GM18511 (cell line): ENCODE measurements around the gene KIAA0930.

Experiments used
- ATAC-seq: cut with Tn5 transposase; IDR thresholded peaks from one replicate; pipeline ENCODE4 v1.9.1; 2021; ENCODE audit warnings: mild to moderate bottlenecking, moderate library complexity; ENCODE audit not compliant: unreplicated experiment

The KIAA0930 gene

DNA sequence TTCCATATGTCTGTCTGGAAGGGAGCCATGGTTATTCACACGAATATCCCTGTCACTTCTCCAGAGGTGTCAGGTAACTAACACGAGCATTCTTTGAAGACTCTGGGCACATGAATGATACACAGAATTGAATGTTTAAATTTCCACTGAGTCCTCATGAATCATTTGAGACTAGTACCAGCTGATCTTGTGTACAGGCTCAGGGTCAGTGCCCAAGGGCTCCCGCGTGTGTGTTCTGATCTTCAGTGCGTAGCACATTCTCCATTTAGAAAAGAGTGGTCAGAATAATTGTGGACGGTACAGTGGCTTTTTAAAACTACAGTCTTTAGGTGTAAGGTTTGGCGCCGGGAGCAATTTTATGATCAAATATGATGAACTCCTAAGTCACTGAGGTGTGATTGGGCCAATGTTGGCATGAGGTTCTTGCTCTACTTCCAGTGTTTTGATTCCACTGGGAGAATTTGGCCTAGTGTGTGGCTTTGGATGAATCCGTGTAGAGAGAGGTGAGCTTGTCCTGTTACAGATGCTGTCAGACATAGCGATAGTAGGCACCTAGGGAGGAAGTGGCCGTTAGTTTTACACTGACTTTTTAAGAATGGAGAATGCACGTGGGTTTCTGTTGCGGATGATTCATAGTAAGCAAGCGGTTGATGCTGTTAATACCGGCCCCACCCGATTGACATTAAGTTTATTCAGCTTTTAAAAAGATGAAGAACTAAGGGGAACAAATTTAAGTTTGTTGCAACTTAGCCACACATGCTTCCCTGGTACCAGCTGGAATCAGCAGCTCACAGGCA is 54.8 kb downstream of the KIAA0930 start:
- no peak for ATAC-seq

GRCh38 chr22:45183974-45184373 is 56.7 kb downstream of the KIAA0930 start:
- no peak for ATAC-seq

GRCh38 chr22:45181766-45182165 is 58.9 kb downstream of the KIAA0930 start:
- ATAC-seq: no peak

GRCh38 chr22:45181240-45181639 is 59.5 kb downstream of the KIAA0930 start:
- ATAC-seq: no peak

GRCh38 chr22:45180146-45180679 is 60.5 kb downstream of the KIAA0930 start:
- no peak for ATAC-seq

- ATAC-seq: no peak
These were observed 61.2 kb downstream of the KIAA0930 start for GRCh38 chr22:45179276-45180049.

GRCh38 chr22:45172881-45173585 is 67.7 kb downstream of the KIAA0930 start:
- ATAC-seq: no peak

DNA sequence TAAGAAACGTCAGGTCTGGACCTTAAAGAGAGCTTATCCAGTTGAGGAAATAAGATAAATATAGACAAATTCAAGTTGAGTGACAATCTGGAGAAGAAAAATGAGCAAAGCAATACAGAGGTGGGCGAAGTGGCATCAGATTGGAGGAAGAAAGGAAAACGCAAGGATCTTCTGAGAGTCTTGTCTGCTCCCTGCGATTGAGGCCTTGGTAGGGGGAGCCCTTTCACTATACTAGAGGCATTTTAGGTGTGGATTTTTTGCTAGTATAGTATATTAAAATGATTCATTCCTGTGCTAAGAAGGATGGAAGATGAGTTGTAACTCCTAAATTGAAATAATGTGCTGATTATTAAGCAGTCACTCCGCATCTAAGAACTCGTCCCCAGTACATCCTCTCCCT is 68.9 kb downstream of the KIAA0930 start:
- no peak for ATAC-seq

DNA sequence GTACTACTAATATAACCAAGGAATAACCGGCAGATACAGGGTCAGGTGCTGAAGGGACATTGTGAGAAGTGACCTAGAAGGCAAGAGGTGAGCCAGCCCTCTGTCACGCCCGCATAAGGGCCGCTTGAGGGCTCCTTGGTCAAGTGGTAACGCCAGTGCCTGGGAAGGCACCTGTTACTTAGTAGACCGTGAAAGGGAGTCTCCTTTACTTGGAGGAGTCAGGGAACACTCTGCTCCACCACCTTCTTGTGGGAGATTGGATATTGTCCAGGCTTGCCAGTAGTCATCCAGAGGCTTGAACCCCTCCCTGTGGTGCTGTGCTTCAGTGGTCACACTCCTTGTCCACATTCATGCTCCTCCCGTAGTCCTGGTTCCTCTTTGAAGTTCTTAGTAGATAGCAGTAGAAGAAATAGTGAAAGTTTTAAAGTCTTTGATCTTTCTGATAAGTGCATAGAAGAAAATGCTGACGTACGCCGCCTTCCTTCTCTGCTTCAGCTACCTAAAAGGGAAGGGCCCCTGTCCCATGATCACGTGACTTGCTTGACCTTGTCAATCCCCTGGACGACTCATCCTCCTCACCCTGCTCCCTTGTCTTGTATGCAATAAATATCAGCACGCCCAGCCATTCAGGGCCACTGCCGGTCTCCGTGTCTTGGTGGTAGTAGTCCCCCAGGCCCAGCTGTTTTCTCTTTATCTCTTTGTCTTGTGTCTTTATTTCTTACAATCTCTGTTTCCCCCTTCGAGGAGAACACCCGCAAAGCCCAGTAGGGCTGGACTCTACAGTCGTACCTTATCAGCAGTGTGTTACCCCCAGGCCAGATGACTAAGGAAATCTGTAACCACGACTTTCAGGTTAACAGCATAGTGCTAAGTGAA is 70.9 kb downstream of the KIAA0930 start:
- no peak for ATAC-seq

GRCh38 chr22:45166932-45167331 is 73.8 kb downstream of the KIAA0930 start:
- ATAC-seq: no peak

DNA sequence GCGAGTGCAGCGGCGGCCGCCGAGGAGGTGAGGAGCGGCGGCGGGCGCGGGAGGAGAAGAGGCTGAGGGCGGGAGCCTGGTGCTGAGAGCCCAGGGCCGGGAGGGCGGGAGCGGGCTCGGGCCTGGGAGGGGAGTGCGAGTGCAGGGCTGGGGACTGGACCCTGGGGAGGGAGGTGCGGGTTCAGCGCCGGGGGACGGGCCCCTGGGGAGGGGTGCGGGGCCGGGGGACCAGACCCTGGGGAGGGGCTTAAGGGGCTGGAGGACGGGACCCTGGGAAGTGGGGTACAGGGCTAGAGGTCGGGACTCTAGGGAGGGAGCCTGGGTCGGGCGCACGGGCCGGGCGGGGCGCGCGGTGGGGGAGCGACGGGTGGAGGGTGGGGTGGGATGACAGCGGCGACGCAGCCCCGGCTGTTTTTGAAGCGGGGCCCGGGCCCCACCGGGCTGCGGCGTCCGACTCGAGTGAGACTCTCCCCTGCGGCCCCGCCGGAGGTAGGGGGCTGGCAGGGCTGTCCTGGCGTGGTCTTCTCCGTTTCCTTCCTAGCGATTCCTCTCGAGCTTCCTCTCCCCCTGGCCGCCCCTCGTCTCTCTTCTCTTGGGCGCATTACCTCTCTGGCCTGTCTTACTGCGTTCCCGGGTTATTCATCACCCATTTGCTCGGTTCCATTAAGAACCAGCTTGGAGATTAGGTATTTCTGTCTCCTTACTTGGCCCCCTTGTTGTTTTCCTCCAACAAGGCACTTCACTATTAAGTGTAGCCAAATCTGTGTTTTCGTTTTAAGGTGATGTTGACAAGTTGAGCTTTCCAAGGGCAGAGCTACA is 76.2 kb downstream of the KIAA0930 start:
- peak; percentile 20 for ATAC-seq

DNA sequence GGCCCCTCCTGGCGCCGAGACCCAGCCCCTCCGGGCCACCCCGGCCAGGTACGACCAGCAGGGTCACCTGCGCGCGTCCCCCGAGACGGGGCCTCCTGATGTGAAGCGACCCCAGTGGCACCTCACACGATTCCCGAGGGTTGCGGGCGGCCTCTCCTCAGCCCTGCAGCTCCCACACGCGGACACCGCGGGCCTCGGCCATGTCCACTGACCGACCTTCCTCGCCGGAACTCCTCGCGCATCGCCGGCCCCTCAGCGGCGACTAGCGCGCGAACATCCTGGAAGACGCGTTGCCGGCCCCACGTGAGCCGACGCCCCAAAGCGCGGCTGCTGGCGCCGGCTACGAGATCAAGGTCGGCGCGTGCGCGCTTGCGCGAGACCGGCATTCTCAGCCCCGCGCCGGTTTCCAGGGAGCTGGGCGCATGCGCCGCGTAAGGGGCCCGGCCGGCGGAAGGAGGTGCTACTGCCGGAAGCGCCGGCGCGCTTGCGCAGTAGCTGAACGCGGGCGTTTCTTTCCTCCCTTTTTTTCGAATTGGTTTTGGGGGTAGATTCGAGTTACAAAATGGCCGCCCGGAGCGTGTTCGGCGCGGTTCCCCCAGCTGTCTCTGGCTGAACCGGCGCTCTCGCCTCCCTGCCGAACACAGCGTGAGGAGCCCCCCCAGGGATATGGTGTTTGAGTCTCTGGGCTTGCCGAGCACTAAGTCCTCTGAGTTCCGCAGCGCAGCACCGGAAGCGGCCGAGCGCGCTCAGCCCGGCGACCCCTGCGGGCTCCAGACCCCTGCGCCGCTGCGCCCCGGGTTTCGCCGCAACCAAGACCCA is 77.0 kb downstream of the KIAA0930 start, which contains the start of gene NUP50:
TSS of gene NUP50 (plus strand) at position 475 of the 819 bp plus-strand sequence. CDS start 4,253 bp downstream, outside the sequence.
- peak; percentile 82 for ATAC-seq

GRCh38 chr22:45163099-45163450 is 77.6 kb downstream of the KIAA0930 start:
- no peak for ATAC-seq

DNA sequence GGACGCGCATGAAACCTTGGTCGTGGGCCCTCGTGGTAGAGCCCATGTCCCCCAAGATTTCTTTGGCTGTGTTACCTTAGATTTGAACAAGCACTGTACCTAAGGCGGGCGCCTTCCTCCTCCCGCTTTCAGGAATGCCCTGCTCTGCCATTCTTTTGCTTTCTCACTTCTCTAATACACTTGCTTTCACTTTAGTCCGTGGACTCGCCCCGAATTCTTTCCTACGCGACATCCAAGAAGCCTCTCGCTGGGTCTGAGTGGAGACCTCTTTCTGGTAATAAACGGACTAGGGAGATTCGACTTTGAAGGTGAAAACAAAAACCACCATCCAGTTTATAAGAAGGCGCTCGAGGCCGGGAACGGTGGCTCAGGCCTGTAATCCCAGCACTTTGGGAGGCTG is 78.2 kb downstream of the KIAA0930 start:
- ATAC-seq: no peak

DNA sequence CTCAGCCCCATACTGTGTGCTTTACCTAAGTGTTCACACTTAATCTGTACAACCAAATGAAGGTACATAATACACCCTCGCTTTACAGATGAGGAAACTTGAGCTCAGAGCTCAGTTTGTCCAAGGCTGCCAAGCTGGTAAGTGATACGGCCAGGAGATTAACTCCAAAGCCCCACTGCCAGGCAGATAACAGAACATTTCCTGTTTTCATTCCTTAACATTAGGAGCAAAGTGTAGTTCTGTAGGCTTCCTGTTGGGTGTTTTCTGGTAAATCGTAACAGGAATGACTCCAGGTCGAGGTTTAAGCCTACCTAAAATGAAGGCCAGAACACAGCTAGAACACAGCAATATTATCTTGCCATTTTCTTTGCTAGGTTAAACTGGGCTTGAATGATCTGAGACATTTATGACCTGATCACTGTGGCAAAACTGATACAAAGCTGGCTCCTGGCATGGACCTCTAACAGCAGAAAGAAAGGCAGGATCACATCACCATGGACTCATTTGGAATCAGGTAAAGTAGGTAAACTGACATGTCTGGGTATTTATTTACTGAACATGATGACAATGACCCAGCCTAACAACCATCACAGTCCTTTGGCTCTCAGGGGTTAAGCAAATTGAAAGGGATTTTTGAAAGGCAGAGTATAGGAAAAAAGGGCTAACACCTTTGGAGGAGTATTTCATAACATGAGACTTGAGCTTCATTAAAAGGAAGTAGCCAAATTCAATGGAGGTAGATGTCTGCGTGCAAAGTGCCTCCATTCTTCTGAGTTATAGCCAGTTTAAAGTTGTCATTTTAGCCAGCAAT is 80.8 kb downstream of the KIAA0930 start:
- ATAC-seq: no peak

DNA sequence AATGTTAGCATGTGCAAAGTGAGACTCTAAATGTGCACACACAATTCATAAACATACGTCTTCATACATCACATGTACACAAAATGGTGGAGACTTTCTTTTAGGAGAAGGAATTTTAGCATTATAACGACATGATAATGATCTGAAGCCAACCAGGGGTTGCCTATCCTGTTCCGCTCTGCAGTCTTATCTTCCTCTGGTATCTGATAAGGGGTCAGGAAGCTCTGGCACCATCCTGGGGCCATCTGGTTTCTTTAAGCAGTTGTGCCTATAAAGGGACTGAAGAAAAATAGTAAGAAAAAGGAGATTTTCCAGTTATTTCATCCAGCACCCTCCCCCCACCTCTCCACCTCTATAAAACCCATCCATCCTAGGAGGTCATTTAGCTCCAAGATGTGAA is 82.8 kb downstream of the KIAA0930 start:
- ATAC-seq: no peak

- no peak for ATAC-seq
These were observed 85.4 kb downstream of the KIAA0930 start for GRCh38 chr22:45155050-45155840.
